Cerebellar nuclear complex (tissue), 1 donor: ENCODE results near the gene STK24.
"Not testable (repeated sequence)": the region's sequence is repeated elsewhere in the genome, so short reads cannot be mapped to it uniquely, and the experiment has no call there.

Experiments used
- DNase-seq, 2 experiments: peaks; one replicate each; lab custom pipeline; 2025; lab: John Stamatoyannopoulos, UW

STK24 gene

GRCh38 chr13:98576963-98577835 is at the start of gene STK24:
Gene STK24, minus strand, starts transcription at chr13:98577107. Its CDS starts 321 bp downstream, at chr13:98576786.
- DNase-seq, result no peak

DNA sequence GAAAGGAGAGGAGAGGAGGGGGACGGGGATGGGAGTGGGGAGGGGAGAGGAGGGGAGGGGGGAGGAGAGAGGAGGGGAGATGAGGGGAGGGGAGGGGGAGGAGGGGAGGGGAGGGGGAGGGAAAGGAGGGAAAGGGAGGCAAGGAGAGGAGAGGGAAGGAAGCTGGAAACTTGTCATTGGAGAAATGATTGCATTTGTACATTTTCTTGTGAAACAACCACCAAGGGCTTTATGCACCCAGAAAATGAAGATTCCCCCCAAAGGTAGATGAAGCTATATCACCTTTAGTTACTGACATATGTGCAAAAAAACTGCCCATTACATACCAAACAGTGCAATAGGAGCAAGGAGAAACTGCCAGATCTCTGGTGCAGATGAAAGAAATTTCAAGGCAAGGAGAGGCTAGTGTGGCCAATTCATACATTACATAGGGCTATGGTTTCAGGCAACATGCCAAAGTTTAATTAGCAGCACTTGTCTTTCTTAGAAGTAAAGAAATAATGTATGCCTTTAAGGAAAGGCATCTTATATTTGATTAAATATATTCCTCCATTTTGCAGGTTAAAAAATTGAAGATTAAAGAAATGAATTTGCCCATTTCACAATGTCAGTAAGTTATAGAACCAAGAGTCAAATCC is 49.5 kb upstream of the STK24 start:
- DNase-seq, result no peak

DNA sequence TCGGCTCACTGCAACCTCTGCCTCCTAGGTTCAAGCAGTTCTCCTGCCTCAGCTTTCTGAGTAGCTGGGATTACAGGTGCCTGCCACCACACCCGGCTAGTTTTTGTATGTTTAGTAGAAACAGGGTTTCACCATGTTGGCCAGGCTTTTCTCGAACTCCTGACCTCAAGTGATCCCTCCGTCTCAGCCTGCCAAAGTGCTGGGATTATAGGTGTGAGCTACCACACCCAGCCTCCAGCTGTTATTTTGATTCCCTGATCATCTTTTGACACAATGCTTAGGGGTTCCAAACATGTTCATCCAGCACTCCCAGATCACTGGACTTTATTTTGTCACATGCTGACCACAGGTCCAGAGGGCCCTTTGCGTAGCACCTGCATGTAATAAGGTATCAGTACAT is 47.7 kb upstream of the STK24 start:
- not testable (repeated sequence) for DNase-seq

DNA sequence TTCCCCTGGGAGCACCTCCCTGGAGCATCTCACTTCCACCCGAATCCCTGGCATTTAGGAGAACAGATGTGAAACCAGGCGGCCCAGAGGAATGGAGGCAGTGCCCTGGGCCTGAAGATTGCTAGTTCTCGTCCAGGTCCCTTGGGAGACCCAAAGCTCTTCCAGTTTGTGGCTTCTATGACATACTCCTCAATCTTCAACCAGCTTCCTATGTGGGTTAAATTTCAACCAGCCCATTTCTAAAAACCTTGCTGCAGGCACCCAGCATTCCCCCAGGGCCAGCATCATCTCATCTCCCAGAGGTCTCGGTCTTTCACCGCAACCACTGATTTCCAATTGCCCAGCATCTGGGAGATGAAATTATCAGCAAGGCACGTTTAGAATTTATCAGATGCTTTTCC is 46.0 kb upstream of the STK24 start:
- no peak for DNase-seq

GRCh38 chr13:98619556-98619955 is 42.6 kb upstream of the STK24 start:
- no peak for DNase-seq

GRCh38 chr13:98615595-98615994 is 38.7 kb upstream of the STK24 start:
- not testable (repeated sequence) for DNase-seq

DNA sequence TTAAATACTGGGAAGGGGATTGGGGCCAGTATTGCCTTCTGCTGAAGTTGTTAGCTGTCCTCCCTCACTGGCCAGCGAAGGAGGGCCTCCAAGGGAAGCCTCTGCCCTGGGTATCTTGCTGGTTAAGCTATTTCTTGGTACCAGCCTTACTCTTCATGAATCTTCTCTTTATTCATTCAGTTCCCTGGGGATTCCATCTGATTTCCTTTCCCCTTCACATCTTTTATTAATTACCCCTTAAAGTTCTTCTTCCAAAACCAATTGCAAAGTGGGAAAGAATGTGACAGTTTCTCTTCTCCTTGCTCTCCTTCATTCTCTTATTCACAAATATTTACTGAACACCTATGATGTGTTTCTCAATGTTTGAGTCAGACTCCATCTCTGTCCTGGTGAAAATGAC is 36.7 kb upstream of the STK24 start:
- no peak for DNase-seq

DNA sequence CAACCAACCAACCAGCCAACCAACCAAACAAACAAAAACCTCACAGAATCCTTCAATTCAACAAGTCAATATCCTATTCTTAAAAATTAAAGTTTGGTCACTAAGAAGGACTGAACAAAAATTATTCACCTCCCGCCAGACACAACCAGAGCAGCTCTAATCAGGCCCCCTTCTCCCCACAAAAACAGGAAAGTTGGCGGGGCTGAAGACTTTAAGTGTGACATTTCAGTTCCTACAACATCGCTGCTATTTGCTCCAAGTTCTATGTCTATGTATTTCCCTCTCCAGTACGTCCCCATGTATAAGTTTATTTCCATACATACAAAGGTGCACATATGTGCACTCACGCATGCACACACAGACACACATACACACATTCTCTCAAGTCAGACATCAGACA is 32.8 kb upstream of the STK24 start:
- no peak for DNase-seq

DNA sequence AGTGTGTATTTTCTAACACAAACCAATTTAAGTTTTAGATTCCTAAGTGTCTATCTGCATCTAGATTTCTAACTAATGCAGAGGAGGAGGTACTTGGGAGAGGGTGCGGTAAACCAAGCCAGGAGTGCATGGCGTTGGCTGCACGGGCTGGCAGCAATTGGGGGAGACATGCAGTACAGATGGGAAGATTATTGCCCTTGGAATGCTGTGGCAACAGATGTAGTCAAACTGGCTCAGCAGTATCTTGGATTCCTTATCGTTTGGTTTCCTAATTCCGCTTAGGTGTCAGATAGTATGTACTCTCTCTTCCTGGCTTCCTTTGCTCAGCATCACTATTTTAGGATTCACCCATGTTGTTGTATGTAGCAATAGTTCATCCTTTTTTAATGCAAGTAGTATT is 29.4 kb upstream of the STK24 start:
- DNase-seq, result no peak

- DNase-seq, result no peak
These were observed 22.8 kb upstream of the STK24 start for GRCh38 chr13:98599502-98600328.

DNA sequence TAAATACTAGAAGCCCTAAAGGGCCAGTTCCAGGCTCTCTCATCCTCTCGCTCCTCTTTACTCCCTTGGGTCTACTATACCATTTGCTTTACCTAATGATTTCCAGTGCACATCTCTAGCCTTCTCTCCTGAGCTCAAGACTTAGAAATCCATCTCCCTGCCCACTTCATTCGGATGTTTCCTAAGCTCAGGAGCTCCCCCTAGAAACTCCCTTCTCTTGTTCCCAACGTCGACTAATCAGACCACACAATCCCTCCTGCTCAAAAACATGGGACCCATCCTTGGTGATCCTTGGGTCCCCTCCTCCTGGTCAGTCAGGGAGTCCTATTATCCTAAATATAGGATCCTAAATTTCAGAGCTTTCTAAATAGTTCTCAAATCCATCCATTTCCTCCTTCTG is 21.1 kb upstream of the STK24 start:
- no peak for DNase-seq

DNA sequence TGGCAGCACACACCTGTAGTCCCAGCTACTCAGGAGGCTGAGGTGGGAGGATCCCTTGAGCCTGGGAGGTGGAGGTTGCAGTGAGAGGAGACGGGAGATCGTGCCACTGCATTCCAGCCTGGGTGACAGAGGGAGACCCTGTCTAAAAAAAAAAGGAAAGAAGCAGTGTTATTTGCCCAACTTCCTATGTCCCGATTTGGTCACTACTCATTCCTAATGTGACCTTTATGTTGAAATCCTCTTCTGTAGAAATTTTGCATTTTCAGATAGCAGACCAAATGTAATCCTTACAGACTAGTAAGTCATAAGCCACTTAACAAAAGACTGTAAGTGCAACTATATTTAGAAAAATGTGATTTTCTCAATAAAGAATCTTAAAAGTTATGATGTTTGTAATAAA is 18.2 kb upstream of the STK24 start:
- no peak for DNase-seq

DNA sequence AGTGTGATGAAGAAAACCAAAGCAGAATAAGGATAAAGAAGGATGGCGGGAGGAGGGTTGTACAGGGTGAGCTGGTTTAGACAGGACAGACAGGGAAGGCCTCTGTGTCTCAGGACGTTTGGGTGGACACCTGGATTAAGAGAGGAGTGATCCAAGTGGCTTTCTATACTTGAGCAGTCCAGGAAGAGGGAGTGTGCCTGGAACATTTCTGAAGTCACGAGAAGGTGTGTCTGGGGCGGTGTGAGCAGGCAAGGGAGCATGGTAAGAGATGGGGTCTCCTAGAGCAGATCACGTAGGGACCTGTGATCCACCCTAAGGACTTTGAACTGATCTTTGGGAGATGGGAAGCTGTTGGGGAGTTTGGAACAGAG is 15.4 kb upstream of the STK24 start:
- no peak for DNase-seq

GRCh38 chr13:98591721-98592361 is 14.9 kb upstream of the STK24 start:
- DNase-seq, result no peak

- not testable (repeated sequence) for DNase-seq
These were observed 13.6 kb upstream of the STK24 start for GRCh38 chr13:98590471-98590870.

DNA sequence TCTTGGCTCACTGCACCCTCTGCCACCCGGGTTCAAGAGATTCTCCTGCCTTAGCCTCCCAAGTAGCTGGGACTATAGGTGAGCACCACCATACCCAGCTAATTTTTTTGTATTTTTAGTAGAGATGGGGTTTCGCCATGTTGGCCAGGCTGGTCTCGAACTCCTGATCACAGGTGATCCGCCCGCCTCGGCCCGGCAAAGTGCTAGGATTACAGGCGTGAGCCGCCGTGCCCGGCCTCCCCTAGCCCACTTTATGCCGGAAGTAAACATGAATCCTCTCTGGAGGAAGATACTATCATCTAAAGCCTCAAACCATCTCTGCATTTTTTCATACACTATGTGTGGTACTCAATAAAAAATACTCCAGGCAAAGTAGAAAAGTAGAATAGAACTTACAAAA is 12.6 kb upstream of the STK24 start:
- DNase-seq, result not testable (repeated sequence)

- no peak for DNase-seq
These were observed 9.8 kb upstream of the STK24 start for GRCh38 chr13:98586400-98587345.

- no peak for DNase-seq
These were observed 9.0 kb upstream of the STK24 start for GRCh38 chr13:98585946-98586345.

DNA sequence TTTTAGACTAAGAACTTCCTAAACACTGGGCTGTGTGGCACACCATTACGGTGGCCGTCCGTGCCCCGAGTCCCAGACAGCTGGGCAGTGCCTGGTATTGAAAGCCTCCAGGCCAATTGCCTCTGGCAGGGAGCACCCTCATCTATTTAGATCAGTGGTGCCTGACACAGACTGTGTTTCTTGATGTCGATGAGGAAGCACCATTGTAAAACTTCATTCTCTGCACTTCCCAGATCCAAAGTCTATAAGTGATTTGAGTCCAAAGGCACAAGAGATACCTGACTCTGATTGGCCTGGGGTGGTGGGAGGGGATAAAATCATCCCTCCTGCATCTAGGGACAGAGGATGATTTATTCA is 8.5 kb upstream of the STK24 start:
- DNase-seq, result no peak

GRCh38 chr13:98584668-98585397 is 7.9 kb upstream of the STK24 start:
- DNase-seq, result no peak
